OCI-LY1 (cell line): ENCODE measurements around the gene COG2.

ENCODE experiments used
- H2AFZ ChIP-seq: fragments of 200-600 bp; sonication (generic), shearing (Covaris generic); 2 replicates; pipeline ENCODE4 v1.6.0; 2014; ENCODE audit warnings: antibody characterized with exemption, mild to moderate bottlenecking, low read length
- H3F3A ChIP-seq: fragments of 200-600 bp; sonication (generic), shearing (Covaris generic); 2 replicates; pipeline ENCODE4 v1.6.0; 2014; ENCODE audit warnings: mild to moderate bottlenecking, antibody characterized with exemption, low read length, moderate library complexity; ENCODE audit not compliant: insufficient read depth
- H3K27ac ChIP-seq: fragments of 200-600 bp; sonication (generic); 2 replicates; pipeline ENCODE4 v1.5.1; 2014; ENCODE audit warnings: low read length, mixed run types, mild to moderate bottlenecking, low read depth; ENCODE audit not compliant: poor library complexity, severe bottlenecking
- H3K27me3 ChIP-seq: fragments of 200-600 bp; sonication (generic); 2 replicates; pipeline ENCODE4 v1.6.0; 2014; ENCODE audit warnings: antibody characterized with exemption, mild to moderate bottlenecking, low read length, moderate library complexity; ENCODE audit not compliant: insufficient read depth
- H3K36me3 ChIP-seq: fragments of 200-600 bp; sonication (generic); 2 replicates; pipeline ENCODE4 v1.6.1; 2014; ENCODE audit warnings: mild to moderate bottlenecking, antibody characterized with exemption, low read length, moderate library complexity, mixed read lengths; ENCODE audit not compliant: insufficient read depth
- H3K4me1 ChIP-seq: fragments of 200-600 bp; sonication (generic); 2 replicates; pipeline ENCODE4 v1.5.1; 2014; ENCODE audit warnings: mild to moderate bottlenecking, low read length, moderate library complexity; ENCODE audit not compliant: insufficient read depth, severe bottlenecking
- H3K4me2 ChIP-seq: fragments of 200-600 bp; sonication (generic), shearing (Covaris generic); 2 replicates; pipeline ENCODE4 v1.6.1; 2014; ENCODE audit warnings: low read length
- H3K4me3 ChIP-seq: fragments of 200-600 bp; sonication (generic); 2 replicates; pipeline ENCODE4 v1.5.1; 2014; ENCODE audit warnings: low read length, low read depth, mild to moderate bottlenecking, mixed read lengths; ENCODE audit not compliant: poor library complexity, severe bottlenecking
- H3K79me2 ChIP-seq: fragments of 200-600 bp; shearing (Covaris generic); 2 replicates; pipeline ENCODE4 v1.6.1; 2016; ENCODE audit warnings: mixed run types, low read length, mixed read lengths; ENCODE audit not compliant: insufficient read depth
- H3K9ac ChIP-seq: fragments of 200-600 bp; sonication (generic), shearing (Covaris generic); 2 replicates; pipeline ENCODE4 v1.6.1; 2014; ENCODE audit warnings: mild to moderate bottlenecking, low read length, mixed read lengths
- H3K9me2 ChIP-seq: fragments of 200-600 bp; sonication (generic), shearing (Covaris generic); 2 replicates; pipeline ENCODE4 v1.6.1; 2014; ENCODE audit warnings: low read depth, mild to moderate bottlenecking, low read length, mixed read lengths
- H3K9me3 ChIP-seq: fragments of 200-600 bp; shearing (Covaris generic); 2 replicates; pipeline ENCODE4 v1.6.1; 2014; ENCODE audit warnings: low read length, mixed read lengths
- H4K20me1 ChIP-seq: fragments of 200-600 bp; sonication (generic), shearing (Covaris generic); 2 replicates; pipeline ENCODE4 v1.6.0; 2016; ENCODE audit warnings: mild to moderate bottlenecking, low read length; ENCODE audit not compliant: insufficient read depth
- EZH2 ChIP-seq: fragments of 200-600 bp; sonication (generic), shearing (Covaris generic); IDR thresholded peaks from 2 replicates; pipeline ENCODE4 v1.8.0; 2017; ENCODE audit warnings: borderline replicate concordance, mixed run types, mild to moderate bottlenecking, antibody characterized with exemption, low read length, moderate library complexity, mixed read lengths
- TF ChIP-seq, protein P1 (sequence below): fragments of 200-600 bp; sonication (generic), shearing (Covaris generic); IDR thresholded peaks from 2 replicates; pipeline ENCODE4 v1.5.1; 2017; ENCODE audit warnings: mild to moderate bottlenecking, antibody characterized with exemption, low read length, moderate library complexity, mixed read lengths

Gene COG2

GRCh38 chr1:230725256-230726012 lies 83.2 kb downstream of the COG2 start:
- Histone ChIP-seq H3K27ac (no peak overlapping the region), H3K9me3 (no peaks in the 10 kb centered on the region), H3K4me2 (no peak overlapping the region), H3K4me1 (no peaks in the 10 kb centered on the region), H2AFZ (no peak overlapping the region), H3K79me2 (no peaks in the 10 kb centered on the region), H4K20me1 (no peaks in the 10 kb centered on the region), H3K9ac (no peak overlapping the region), H3K27me3 (no peaks in the 10 kb centered on the region), H3K9me2 (no peaks in the 10 kb centered on the region), H3F3A (no peaks in the 10 kb centered on the region), H3K36me3 (no peaks in the 10 kb centered on the region), H3K4me3 (no peak overlapping the region)
- TF ChIP-seq, protein P1, sequence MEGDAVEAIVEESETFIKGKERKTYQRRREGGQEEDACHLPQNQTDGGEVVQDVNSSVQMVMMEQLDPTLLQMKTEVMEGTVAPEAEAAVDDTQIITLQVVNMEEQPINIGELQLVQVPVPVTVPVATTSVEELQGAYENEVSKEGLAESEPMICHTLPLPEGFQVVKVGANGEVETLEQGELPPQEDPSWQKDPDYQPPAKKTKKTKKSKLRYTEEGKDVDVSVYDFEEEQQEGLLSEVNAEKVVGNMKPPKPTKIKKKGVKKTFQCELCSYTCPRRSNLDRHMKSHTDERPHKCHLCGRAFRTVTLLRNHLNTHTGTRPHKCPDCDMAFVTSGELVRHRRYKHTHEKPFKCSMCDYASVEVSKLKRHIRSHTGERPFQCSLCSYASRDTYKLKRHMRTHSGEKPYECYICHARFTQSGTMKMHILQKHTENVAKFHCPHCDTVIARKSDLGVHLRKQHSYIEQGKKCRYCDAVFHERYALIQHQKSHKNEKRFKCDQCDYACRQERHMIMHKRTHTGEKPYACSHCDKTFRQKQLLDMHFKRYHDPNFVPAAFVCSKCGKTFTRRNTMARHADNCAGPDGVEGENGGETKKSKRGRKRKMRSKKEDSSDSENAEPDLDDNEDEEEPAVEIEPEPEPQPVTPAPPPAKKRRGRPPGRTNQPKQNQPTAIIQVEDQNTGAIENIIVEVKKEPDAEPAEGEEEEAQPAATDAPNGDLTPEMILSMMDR, result no peak
- TF ChIP-seq EZH2, result no peak

DNA sequence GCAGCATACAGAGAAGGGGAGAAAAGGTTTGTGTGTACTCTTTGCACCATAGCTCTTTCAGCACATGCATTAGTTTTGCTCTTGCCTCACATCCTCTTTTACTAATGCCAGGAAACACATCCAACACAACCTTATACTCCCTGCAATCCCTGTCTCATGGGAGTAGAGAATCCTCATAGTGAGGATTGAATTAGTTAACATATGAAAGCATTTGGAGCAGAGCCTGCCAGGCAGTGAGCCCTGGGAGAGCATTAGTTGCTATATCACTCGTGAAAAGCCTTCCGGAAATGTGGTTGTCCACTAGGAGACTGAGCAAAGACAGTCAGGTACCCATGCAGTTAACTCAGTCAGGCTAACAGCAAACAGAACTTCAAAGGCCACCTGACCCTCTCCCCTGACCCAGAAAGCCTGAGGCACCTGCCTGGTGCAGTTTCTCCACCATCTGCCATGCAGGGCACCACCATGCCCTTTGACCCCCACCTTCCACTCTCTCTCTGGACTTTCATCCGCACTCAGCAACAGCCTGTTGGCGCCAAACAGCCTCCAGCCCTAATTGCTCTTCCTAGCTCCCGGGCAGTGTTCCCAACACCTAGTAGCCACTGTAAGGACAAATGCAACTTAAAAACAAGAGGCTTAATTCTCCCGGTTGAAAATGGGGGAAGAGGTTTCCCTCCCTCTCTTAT lies 86.6 kb downstream of the COG2 start:
- Histone ChIP-seq H3K4me2 (no peak overlapping the region), H3K27me3 (no peaks in the 10 kb centered on the region), H3K9me3 (no peaks in the 10 kb centered on the region), H4K20me1 (no peaks in the 10 kb centered on the region), H3K27ac (no peak overlapping the region), H3F3A (no peaks in the 10 kb centered on the region), H3K9ac (no peak overlapping the region), H3K36me3 (no peaks in the 10 kb centered on the region), H2AFZ (no peak overlapping the region), H3K79me2 (no peaks in the 10 kb centered on the region), H3K4me3 (no peak overlapping the region), H3K9me2 (no peaks in the 10 kb centered on the region), H3K4me1 (no peaks in the 10 kb centered on the region)
- TF ChIP-seq EZH2, result no peak
- TF ChIP-seq, protein P1, result no peak

DNA sequence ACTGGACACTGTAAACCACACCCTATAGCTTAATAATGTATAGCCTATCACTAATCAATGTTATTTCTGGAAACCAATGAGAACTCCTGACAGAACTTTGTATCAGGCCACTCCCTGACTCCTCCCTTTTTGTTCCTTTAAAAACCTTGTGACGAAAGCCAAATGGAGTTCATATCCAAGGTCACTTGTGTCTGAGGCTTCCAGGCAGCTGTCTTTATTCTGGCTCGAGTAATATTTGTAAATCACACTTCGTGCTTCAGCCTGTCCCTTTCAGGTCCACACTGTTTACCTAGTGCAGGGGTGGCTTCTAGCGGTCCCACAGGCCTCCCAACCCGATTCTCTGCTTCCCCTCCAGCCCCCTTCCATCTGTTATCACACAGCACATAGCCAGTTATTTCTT lies 88.7 kb downstream of the COG2 start:
- H2AFZ ChIP-seq, result no peak overlapping the region
- H3K9me3 ChIP-seq, result no peaks in the 10 kb centered on the region
- no peak overlapping the region for H3K9ac ChIP-seq
- no peaks in the 10 kb centered on the region for H3K36me3 ChIP-seq
- no peaks in the 10 kb centered on the region for H3K9me2 ChIP-seq
- no peak overlapping the region for H3K27ac ChIP-seq
- H3K79me2 ChIP-seq, result no peaks in the 10 kb centered on the region
- no peaks in the 10 kb centered on the region for H4K20me1 ChIP-seq
- H3K4me2 ChIP-seq, result no peak overlapping the region
- no peak overlapping the region for H3K4me3 ChIP-seq
- H3K4me1 ChIP-seq, result no peaks in the 10 kb centered on the region
- no peak for TF ChIP-seq EZH2
- TF ChIP-seq, protein P1, result no peak
- no peaks in the 10 kb centered on the region for H3F3A ChIP-seq
- H3K27me3 ChIP-seq, result no peaks in the 10 kb centered on the region
